ENCODE measurements around the gene LPP. TPM values are rescaled to one million over a fixed set of nuclear protein-coding genes. Genes with fewer than 3 reads are reported as not detected.

The LPP gene
- total and polyA plus RNA-seq, 8 donors, result 4.9 to 84.4 (median 45.9) TPM

GRCh38 chr3:188278717-188279324 lies 124.9 kb downstream of the LPP start:
- DNase-seq, result no peak
- intact Hi-C loops (cut with DNase I), result no loop called here
- Histone ChIP-seq H3K27me3 (no peaks in the 10 kb centered on the region), H3K9me3 (no peaks in the 10 kb centered on the region), H3K4me1 (peaks cover 0 to 13% (median 12%) of the 10 kb centered on the region in 3 donors), H3K4me3 (no peak overlapping the region), H3K36me3 (no peaks in the 10 kb centered on the region), H3K27ac (no peak overlapping the region)
- no peak for TF ChIP-seq CTCF (IDR thresholded peaks at IDR 0.05)
- ATAC-seq, result no peak
- 73 to 84% methylated on average over 6 of the region's 6 CpGs for WGBS, 2 donors
- FAIRE-seq, result no peak

- ATAC-seq (peak in 1 of 4 donors; percentile 20), FAIRE-seq (no peak), DNase-seq (no peak)
- TF ChIP-seq CTCF (IDR thresholded peaks at IDR 0.05), result no peak
- no peaks in the 10 kb centered on the region for H3K27me3 ChIP-seq
- no peaks in the 10 kb centered on the region for H3K9me3 ChIP-seq
- H3K36me3 ChIP-seq, result no peaks in the 10 kb centered on the region
- H3K4me3 ChIP-seq, result no peak overlapping the region
- 76 to 84% methylated on average over 7 of the region's 7 CpGs for WGBS, 2 donors
- no peak overlapping the region for H3K27ac ChIP-seq
- peaks cover 0 to 21% (median 15%) of the 10 kb centered on the region in 3 donors for H3K4me1 ChIP-seq
- intact Hi-C loops (cut with DNase I), result no loop called here
These were observed 125.8 kb downstream of the LPP start for GRCh38 chr3:188279502-188280335.

GRCh38 chr3:188280627-188281026 lies 126.7 kb downstream of the LPP start:
- Histone ChIP-seq H3K36me3 (no peaks in the 10 kb centered on the region), H3K4me1 (peaks cover 0 to 21% (median 15%) of the 10 kb centered on the region in 3 donors), H3K27me3 (no peaks in the 10 kb centered on the region), H3K4me3 (no peak overlapping the region), H3K27ac (no peak overlapping the region), H3K9me3 (no peaks in the 10 kb centered on the region)
- DNase-seq (no peak), ATAC-seq (no peak), FAIRE-seq (no peak)
- intact Hi-C loops (cut with DNase I), result no loop called here
- 96 to 97% methylated on average over 5 of the region's 5 CpGs for WGBS, 2 donors
- no peak for TF ChIP-seq CTCF (IDR thresholded peaks at IDR 0.05)

GRCh38 chr3:188282871-188283270 lies 128.9 kb downstream of the LPP start:
- Histone ChIP-seq H3K4me3 (no peak overlapping the region), H3K27ac (peak overlapping the region in 1 of 4 donors; percentile 37), H3K4me1 (peaks cover 0 to 26% (median 15%) of the 10 kb centered on the region in 3 donors), H3K36me3 (no peaks in the 10 kb centered on the region), H3K9me3 (no peaks in the 10 kb centered on the region), H3K27me3 (no peaks in the 10 kb centered on the region)
- no peak for TF ChIP-seq CTCF (IDR thresholded peaks at IDR 0.05)
- ATAC-seq, result peak in 3 of 4 donors; percentile 18 to 36 (median 33)
- no peak for DNase-seq
- FAIRE-seq, result no peak
- intact Hi-C loops (cut with DNase I), result no loop called here

- ATAC-seq, result peak; percentile 69 to 89 (median 84)
- intact Hi-C loops (cut with DNase I), result no loop called here
- no peak for TF ChIP-seq CTCF (IDR thresholded peaks at IDR 0.05)
- H3K9me3 ChIP-seq, result no peaks in the 10 kb centered on the region
- H3K4me3 ChIP-seq, result no peak overlapping the region
- H3K4me1 ChIP-seq, result peaks cover 0 to 26% (median 15%) of the 10 kb centered on the region in 3 donors
- H3K27ac ChIP-seq, result peak overlapping the region in 1 of 4 donors; percentile 37
- H3K36me3 ChIP-seq, result no peaks in the 10 kb centered on the region
- no peak for FAIRE-seq
- no peaks in the 10 kb centered on the region for H3K27me3 ChIP-seq
- DNase-seq, result peak in 3 of 6 donors; percentile 32 to 59 (median 44)
- WGBS, 2 donors, result 31 to 35% methylated on average over 4 of the region's 4 CpGs
These were observed 129.4 kb downstream of the LPP start for GRCh38 chr3:188283347-188283746.
